ENCODE measurements around the gene PSMC5. TPM values are rescaled to one million over a fixed set of nuclear protein-coding genes. Genes with fewer than 3 reads are reported as not detected.

Gene PSMC5
- total and polyA plus RNA-seq, 10 of the 15 experiments (the other 5 are each of a cell fraction or from before 2014, with no cell fraction given), result 55.0 to 266 (median 148) TPM

- H3K4me2 ChIP-seq (ENCODE audit: control insufficient read depth, insufficient read depth), result no peak overlapping the region
- H3K36me3 ChIP-seq (ENCODE audit: control insufficient read depth in 2 of 2, insufficient read depth in 2 of 2, low read length in 1 of 2), result peaks cover 4 to 10% of the 10 kb centered on the region in 2 experiments
- H3K27ac ChIP-seq (ENCODE audit: control insufficient read depth, insufficient read depth), result no peak overlapping the region
- in situ Hi-C loops (cut with MboI) (no loop called here), intact Hi-C loops (cut with micrococcal nuclease; ENCODE audit: unreplicated experiment) (no loop called here)
- CTCF ChIA-PET, result interaction anchor here (0.7 to 4.0 kb wide), 2 partner anchors 11 to 80 kb away, joined by 3 to 10 read pairs; no protein-coding TSS in a partner anchor
- no peak overlapping the region for H2AFZ ChIP-seq (ENCODE audit: control insufficient read depth, low read depth, low read length)
- no TSS peak for BruUV-seq (replicated peaks)
- SMC1A ChIA-PET (ENCODE audit: uncharacterized antibody, unreplicated experiment), result interaction anchor here (1.0 to 1.4 kb wide), 3 partner anchors 19 to 91 kb away, joined by 3 read pairs; no protein-coding TSS in a partner anchor
- H3K9me3 ChIP-seq (replicated peaks; ENCODE audit: control insufficient read depth, insufficient read depth, low read length), result no peaks in the 10 kb centered on the region
- POLR2A ChIA-PET, result interaction anchor here (0.6 to 5.6 kb wide), 4 partner anchors 10 to 53 kb away, joined by 3 to 49 read pairs (median 4); partner anchors contain the start of genes CCDC47 and DDX42
- FAIRE-seq (no peak), DNase-seq (ENCODE audit: low read depth, low spot score) (no peak), ATAC-seq (no peak)
- peaks cover 8% of the 10 kb centered on the region; the same call in 1 of the 2 replicates for H3K4me1 ChIP-seq (ENCODE audit: control insufficient read depth, insufficient read depth, low read length)
- RAD21 ChIA-PET (ENCODE audit: unreplicated experiment), result interaction anchor here (0.8 kb wide), 1 partner anchor 12 kb away, joined by 3 read pairs; no protein-coding TSS in a partner anchor
- H3K9ac ChIP-seq (ENCODE audit: control insufficient read depth, insufficient read depth, low read length), result no peak overlapping the region
- no peak overlapping the region for H3K4me3 ChIP-seq
- H4K20me1 ChIP-seq (ENCODE audit: control insufficient read depth, insufficient read depth), result no peaks in the 10 kb centered on the region
- 95% methylated on average over 1 of the region's 1 CpG for WGBS (ENCODE audit: insufficient coverage, insufficient replicate concordance, low lambda C conversion rate, missing lambda C conversion rate)
- TF ChIP-seq HDAC6 (IDR thresholded peaks at IDR 0.05; ENCODE audit: unreplicated experiment) (no peak), CHD2 (IDR thresholded peaks at IDR 0.05; ENCODE audit: borderline replicate concordance, low read depth, low read length) (no peak), KAT2A (conservative IDR thresholded peaks at IDR 0.05; ENCODE audit: control insufficient read depth, low read depth, low read length) (no peak), CREB1 (IDR thresholded peaks at IDR 0.05; ENCODE audit: low read depth) (no peak), MLLT1 (IDR thresholded peaks at IDR 0.05) (no peak), HDGF (IDR thresholded peaks at IDR 0.05) (no peak), ZNF24 (IDR thresholded peaks at IDR 0.05) (no peak), ZNF274 (IDR thresholded peaks at IDR 0.05; ENCODE audit: insufficient read depth, insufficient read length) (no peak), EGR1 (IDR thresholded peaks at IDR 0.05; ENCODE audit: borderline replicate concordance in 1 of 2, low read depth in 2 of 2, low read length in 2 of 2) (no peak), CHD1 (IDR thresholded peaks at IDR 0.05; ENCODE audit: low read depth, low read length) (no peak)
- TF ChIP-seq, protein P1, sequence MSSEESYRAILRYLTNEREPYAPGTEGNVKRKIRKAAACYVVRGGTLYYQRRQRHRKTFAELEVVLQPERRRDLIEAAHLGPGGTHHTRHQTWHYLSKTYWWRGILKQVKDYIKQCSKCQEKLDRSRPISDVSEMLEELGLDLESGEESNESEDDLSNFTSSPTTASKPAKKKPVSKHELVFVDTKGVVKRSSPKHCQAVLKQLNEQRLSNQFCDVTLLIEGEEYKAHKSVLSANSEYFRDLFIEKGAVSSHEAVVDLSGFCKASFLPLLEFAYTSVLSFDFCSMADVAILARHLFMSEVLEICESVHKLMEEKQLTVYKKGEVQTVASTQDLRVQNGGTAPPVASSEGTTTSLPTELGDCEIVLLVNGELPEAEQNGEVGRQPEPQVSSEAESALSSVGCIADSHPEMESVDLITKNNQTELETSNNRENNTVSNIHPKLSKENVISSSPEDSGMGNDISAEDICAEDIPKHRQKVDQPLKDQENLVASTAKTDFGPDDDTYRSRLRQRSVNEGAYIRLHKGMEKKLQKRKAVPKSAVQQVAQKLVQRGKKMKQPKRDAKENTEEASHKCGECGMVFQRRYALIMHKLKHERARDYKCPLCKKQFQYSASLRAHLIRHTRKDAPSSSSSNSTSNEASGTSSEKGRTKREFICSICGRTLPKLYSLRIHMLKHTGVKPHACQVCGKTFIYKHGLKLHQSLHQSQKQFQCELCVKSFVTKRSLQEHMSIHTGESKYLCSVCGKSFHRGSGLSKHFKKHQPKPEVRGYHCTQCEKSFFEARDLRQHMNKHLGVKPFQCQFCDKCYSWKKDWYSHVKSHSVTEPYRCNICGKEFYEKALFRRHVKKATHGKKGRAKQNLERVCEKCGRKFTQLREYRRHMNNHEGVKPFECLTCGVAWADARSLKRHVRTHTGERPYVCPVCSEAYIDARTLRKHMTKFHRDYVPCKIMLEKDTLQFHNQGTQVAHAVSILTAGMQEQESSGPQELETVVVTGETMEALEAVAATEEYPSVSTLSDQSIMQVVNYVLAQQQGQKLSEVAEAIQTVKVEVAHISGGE (CRISPR knock-in tag; IDR thresholded peaks at IDR 0.05), result no peak
- TF ChIP-seq, protein P2, sequence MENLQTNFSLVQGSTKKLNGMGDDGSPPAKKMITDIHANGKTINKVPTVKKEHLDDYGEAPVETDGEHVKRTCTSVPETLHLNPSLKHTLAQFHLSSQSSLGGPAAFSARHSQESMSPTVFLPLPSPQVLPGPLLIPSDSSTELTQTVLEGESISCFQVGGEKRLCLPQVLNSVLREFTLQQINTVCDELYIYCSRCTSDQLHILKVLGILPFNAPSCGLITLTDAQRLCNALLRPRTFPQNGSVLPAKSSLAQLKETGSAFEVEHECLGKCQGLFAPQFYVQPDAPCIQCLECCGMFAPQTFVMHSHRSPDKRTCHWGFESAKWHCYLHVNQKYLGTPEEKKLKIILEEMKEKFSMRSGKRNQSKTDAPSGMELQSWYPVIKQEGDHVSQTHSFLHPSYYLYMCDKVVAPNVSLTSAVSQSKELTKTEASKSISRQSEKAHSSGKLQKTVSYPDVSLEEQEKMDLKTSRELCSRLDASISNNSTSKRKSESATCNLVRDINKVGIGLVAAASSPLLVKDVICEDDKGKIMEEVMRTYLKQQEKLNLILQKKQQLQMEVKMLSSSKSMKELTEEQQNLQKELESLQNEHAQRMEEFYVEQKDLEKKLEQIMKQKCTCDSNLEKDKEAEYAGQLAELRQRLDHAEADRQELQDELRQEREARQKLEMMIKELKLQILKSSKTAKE (IDR thresholded peaks at IDR 0.05; ENCODE audit: low read depth, poor library complexity, severe bottlenecking), result no peak
- peaks cover 43% of the 10 kb centered on the region for H3K79me2 ChIP-seq (ENCODE audit: control insufficient read depth, insufficient read depth, low read length)
- H3K27me3 ChIP-seq (replicated peaks in 1 of 2; ENCODE audit: control insufficient read depth in 2 of 2, insufficient read depth in 2 of 2, low read length in 1 of 2), result no peaks in the 10 kb centered on the region
Observed at GRCh38 chr17:63786117-63786516, 41.1 kb upstream of the PSMC5 start.
